Erythroblast (primary cell): ENCODE results near the gene PLCZ1.
"Not testable (repeated sequence)": the region's sequence is repeated elsewhere in the genome, so short reads cannot be mapped to it uniquely, and the experiment has no call there.

Experiments used
- DNase-seq, 2 experiments: peaks; one replicate each; lab custom pipeline; 2025; lab: John Stamatoyannopoulos, UW
- GATA1 ChIP-seq: IDR thresholded peaks from 2 replicates; pipeline ENCODE4 v1.6.1; 2011; ENCODE audit warnings: low read depth, mild to moderate bottlenecking, control low read depth, low read length, moderate library complexity
- POLR2A ChIP-seq: IDR thresholded peaks from 2 replicates; pipeline ENCODE4 v1.6.1; 2011; ENCODE audit warnings: mild to moderate bottlenecking, low read length

Gene PLCZ1

GRCh38 chr12:18737819-18738218 is at the start of gene PLCZ1, which contains the start of gene CAPZA3:
TSS of gene PLCZ1 (minus strand) at chr12:18738012. CDS start at chr12:18737371, 641 bp downstream.
TSS of gene CAPZA3 (plus strand) at chr12:18738119. CDS start at chr12:18738269, 150 bp downstream.
- TF ChIP-seq POLR2A (no peak), GATA1 (no peak)
- no peak for DNase-seq

GRCh38 chr12:18785465-18785864 is 47.7 kb upstream of the PLCZ1 start:
- DNase-seq, result not testable (repeated sequence)

GRCh38 chr12:18782827-18783226 is 45.0 kb upstream of the PLCZ1 start:
- DNase-seq, result peak in 1 of 2 experiments; percentile 23
- TF ChIP-seq GATA1 (no peak), POLR2A (no peak)

- not testable (repeated sequence) for DNase-seq
Observed at GRCh38 chr12:18766479-18766878, 28.7 kb upstream of the PLCZ1 start.

GRCh38 chr12:18755341-18755740 is 17.5 kb upstream of the PLCZ1 start:
- peak in 1 of 2 experiments; percentile 3 for DNase-seq
- TF ChIP-seq POLR2A, result no peak
- TF ChIP-seq GATA1, result no peak

GRCh38 chr12:18754124-18754707 is 16.4 kb upstream of the PLCZ1 start:
- TF ChIP-seq GATA1 (no peak), POLR2A (no peak)
- DNase-seq, result no peak

GRCh38 chr12:18753481-18754123 is 15.8 kb upstream of the PLCZ1 start:
- TF ChIP-seq GATA1 (no peak), POLR2A (no peak)
- no peak for DNase-seq

- TF ChIP-seq POLR2A (no peak), GATA1 (no peak)
- DNase-seq, result no peak
Observed at GRCh38 chr12:18752947-18753346, 15.1 kb upstream of the PLCZ1 start.

- DNase-seq, result no peak
- no peak for TF ChIP-seq POLR2A
- TF ChIP-seq GATA1, result no peak
Observed at GRCh38 chr12:18752280-18752920, 14.6 kb upstream of the PLCZ1 start.

- DNase-seq, result no peak
- no peak for TF ChIP-seq POLR2A
- no peak for TF ChIP-seq GATA1
Observed at GRCh38 chr12:18751866-18752265, 14.1 kb upstream of the PLCZ1 start.

- DNase-seq, result no peak
Observed at GRCh38 chr12:18750085-18750484, 12.3 kb upstream of the PLCZ1 start.

GRCh38 chr12:18749386-18749957 is 11.7 kb upstream of the PLCZ1 start:
- TF ChIP-seq POLR2A (no peak), GATA1 (no peak)
- no peak for DNase-seq

More at GRCh38 chr12:18750085-18750484, 12.3 kb upstream of the PLCZ1 start:
- TF ChIP-seq GATA1 (no peak), POLR2A (no peak)

GRCh38 chr12:18747895-18748294 is 10.1 kb upstream of the PLCZ1 start:
- DNase-seq, result no peak
- TF ChIP-seq GATA1 (no peak), POLR2A (no peak)

- no peak for DNase-seq
- TF ChIP-seq POLR2A, result no peak
- no peak for TF ChIP-seq GATA1
Observed at GRCh38 chr12:18731156-18731555, 6.7 kb downstream of the PLCZ1 start.

GRCh38 chr12:18723752-18724151 is 14.1 kb downstream of the PLCZ1 start:
- TF ChIP-seq GATA1 (no peak), POLR2A (no peak)

GRCh38 chr12:18721452-18721851 is 16.4 kb downstream of the PLCZ1 start:
- TF ChIP-seq GATA1, result no peak
- no peak for TF ChIP-seq POLR2A
- no peak for DNase-seq

More at GRCh38 chr12:18723752-18724151, 14.1 kb downstream of the PLCZ1 start:
- no peak for DNase-seq
